CMK (cell line): ENCODE measurements around the gene FHOD3.
"Not testable (repeated sequence)": the region's sequence is repeated elsewhere in the genome, so short reads cannot be mapped to it uniquely, and the experiment has no call there.

Experiments
- DNase-seq: peaks from one replicate; pipeline ENCODE4 v3.0.0-alpha.2; 2010; ENCODE audit warnings: low read depth

FHOD3 gene

DNA sequence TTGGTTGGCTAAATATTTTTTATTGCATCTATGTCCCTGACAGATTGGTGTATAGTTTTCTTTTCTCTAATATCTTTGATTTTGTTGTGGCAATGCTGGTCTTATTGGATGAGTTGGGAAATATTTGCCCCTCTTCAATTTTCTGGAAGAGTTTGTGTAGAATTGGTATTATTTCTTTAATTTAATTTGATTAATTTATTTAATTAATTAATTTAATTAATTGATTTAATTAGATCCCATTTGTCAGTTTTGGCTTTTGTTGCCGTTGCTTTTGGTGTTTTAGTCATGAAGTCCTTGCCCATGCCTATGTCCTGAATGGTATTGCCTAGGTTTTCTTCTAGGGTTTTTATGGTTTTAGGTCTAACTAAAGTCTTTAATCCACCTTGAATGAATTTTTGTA, 253.8 kb downstream of the FHOD3 start:
- not testable (repeated sequence) for DNase-seq

DNA sequence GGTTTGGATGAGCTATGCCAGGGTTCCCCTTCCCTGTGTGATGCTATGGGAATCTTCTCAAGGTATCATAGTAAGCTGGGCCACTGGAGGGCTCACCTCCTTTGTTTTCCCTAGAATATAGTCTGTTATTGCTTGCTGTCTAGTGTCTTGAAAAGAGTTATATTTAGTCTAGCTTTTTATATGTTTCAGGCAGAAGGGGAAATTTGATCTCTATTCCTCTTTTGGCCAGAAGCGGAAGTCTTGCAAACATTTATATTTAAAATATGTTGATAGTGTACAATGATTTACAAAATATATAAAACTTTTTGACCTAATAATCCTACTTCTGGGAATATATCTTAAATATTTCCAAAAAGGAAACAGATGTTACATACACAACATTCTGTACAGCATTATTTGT, 260.7 kb downstream of the FHOD3 start:
- no peak for DNase-seq

DNA sequence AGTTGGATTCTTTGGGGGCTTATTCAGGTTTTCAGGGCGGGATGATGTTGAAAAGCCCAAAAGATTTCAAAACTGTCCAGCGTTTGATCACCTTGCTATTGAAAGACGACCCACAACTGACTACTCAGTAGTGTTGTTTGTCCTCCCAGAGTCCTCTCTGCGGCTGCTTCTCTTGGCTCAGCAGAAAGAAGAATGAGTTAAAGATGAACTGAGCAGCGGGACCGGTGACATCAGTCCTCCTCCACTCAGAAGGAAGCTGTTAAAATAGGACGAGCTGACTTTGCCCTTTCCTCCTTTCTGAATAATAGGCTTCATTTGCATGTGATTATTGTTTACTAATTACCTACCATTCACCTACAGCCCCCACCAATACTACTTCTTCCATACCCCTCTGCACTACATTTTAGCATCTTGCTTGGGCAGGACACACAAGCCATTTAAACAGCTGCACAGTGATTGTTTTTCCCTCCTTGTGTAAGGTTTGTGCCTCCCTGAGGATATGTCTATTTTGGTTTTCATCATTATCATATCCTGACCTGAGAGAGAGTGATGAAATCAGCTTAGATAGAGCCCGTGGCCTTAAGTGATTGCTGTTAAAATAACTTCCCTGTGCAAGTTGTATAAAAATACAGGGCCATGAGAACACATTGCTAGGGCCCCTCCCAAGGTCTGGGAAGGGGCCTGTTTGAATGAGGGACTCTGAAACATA, 261.8 kb downstream of the FHOD3 start:
- no peak for DNase-seq

DNA sequence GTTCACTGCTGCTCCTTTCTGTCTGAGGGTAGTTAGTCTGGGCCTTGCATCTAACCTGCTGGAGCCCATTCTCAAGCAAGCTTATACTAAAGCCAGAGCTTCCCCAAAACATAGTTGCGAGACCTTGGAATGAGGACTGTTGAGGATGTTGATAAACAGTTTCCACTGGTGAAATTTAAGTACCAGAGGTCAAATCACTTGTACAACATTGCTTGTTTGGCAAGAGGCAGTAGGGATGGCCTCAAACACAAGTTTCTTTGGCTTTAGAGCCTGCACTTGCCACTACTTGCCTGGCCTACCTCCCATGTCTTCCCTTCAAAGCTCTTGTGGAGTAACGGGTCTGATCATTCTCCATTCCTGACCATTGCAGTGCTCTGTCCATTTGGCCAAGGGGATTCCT, 262.7 kb downstream of the FHOD3 start:
- DNase-seq: no peak

DNA sequence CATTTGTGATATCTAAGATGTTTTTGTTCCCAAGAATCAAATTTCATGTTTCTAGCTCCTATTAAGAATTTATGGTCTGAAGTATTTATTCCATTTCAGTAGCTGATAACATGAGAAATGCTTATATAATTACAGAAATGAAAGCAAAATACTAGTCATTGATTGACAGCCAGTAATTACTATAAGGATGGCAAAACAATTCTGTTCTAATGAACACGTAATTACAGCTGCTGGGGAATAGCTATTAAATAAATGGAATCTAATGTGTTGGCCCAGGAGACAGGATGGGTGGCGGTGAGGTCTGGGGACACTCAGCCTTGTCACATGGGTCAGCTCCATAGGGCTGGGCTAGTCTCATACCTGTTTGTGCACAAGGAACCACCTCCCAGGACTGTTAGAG, 263.5 kb downstream of the FHOD3 start:
- DNase-seq: no peak

DNA sequence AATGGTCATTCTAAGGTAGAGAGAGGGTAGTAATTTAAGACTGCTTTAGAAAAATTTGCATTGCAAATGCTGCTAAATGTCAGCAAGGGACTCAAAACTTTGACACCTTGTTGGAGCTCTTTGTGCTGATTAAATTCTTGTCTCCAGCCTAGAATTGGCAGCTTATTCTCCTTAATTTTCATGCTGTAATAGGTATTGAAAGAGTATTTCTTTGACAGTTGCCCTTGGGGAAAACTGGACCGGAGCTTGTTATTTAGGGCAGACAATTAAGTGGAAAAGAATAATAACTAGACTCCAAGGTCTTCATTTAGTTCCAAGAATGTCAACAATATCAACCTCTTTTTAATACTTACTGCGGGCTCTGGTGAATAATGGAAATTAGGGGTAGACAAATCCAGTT, 267.3 kb downstream of the FHOD3 start:
- DNase-seq: no peak

DNA sequence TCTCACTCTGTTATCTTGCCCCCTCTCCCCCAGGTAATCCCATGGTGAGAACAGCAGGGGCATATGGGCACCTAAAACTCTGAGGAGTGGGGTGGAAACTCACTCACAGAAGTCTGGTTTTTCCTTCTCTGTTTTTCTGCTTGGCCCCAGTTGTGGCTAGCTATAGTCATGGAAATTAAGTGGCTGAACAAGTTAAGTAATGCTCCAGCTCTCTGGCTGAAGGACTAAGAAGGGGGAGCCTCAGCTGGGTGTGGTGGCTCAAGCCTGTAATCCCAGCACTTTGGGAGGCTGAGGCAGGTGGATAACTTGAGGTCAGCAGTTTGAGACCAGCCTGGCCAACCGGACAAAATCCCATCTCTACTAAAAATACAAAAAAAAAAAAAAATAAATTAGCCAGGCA, 270.3 kb downstream of the FHOD3 start:
- no peak for DNase-seq

DNA sequence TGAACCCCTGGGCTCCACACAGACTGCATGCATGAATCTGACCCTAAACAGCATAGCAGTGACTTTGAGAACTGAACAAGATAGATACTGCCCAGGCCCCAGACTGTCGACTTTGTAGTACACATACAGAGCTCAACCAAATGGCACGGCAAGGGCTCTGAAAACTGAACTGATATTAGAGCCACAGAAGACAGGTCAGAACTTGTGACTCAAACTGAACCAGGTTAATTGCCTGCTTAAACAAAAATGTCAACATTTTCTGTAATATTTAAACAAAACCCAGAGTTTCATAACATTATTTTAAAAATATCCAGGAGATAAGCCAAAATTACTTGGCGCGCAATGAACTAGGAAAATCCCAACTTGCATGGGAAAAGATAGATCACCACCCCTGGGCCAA, 271.0 kb downstream of the FHOD3 start:
- no peak for DNase-seq

DNA sequence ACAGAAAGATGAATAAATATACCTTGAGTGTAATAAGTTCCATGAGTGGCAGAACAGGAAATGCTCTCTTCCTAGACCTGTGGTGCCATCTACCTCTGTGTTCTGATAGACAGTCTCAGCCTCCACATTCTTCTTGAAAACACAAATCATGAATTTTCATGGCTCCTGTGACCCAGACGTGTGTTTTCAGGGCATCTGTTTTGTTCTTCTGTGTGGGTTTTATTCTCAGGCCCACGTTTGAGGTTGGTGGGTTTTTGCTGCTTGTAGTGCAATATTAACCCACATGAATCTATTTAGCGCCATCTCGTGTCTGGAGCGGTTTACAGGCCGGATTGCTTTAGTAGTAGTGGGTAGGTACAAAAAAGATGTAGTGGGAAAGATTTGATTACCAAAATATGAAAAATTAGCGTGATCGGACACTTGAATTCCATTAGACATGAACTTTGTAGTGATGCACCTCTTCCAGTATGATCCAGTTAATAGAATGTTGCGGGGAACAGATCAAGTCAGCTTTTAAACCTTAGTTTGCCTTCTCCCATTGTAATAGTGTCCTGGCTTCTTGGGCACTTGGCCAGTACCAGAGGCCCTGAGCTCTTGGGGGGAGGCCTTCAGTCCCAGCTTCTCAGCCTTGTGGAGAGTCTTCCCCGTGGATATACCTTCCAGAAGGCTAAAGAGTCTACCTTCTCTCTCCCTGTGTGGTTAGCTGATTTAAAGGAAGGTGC, 274.8 kb downstream of the FHOD3 start:
- DNase-seq: no peak

DNA sequence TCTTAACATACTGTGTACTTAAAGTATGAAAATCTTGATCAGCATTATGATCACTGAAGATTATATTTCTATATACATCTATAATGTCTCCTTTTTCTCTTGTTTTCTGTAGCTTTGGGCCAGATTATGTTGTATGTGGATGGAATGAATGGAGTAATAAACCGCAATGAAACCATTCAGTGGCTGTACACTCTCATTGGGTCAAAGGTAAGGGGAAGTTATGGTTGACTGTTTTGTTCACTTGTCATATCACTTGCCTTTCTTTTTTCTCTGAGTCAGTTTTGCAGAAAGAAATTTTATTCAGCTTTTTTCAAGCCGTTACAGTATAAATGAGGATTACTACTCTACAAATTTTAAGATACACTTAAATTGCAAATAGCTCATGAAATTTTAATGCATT, 278.8 kb downstream of the FHOD3 start:
- no peak for DNase-seq

DNA sequence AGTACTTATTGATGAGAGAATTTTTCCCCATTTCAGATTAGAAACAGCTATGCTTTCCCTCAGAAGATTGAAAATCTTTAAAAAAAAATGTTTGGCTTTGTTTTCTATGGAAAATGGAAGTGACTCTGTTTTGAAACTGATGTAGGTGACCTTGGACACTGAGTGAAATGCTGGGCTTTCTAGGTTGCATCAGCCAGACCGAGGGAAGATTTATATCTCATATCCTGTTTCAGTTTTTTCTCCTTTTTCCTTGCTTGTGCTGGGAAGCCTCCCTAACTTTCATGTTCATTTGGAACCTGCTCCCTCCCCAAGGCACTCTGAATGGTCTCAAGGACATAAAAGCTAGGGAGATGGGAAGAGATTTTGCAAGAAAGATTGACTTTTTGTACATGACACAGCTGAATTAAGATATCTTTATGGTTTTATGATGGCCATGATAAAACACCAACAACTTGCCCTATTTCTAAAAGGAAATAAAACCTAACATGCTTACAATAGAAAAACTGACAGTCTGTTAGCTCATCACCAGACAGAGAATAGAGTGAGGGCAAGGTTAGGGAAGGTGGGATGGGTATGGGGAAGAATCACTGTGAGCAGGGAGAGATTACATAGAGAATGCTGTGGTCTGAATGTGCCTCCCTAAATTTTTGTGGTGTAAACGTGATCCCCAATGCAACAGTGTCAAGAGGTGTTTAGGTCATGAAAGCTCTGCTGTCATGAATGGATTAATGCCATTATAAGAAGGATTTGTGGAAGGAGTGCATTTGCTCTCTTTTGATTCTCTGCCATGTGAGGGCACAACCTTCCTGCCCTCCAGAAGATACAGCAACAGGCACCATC, 281.6 kb downstream of the FHOD3 start:
- no peak for DNase-seq

DNA sequence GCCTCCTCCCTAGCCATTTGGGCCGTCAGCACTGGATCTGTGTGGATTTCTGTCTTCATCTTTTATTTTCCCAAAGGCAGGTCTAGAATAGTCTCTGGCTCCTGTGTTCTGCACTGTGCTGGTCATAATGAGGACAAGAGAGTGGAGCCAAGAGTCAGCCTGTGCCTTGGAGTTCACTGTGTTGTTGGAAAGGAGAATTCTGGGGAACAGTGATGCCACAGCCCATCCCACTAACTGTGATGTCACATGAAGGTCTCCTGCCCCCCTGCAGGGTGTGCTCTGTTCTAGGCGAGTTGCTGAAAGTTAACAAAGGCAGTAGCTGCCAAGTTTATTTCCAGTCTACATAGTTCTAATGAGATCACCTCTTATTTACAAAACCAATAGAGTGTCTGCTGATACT, 282.8 kb downstream of the FHOD3 start:
- no peak for DNase-seq

DNA sequence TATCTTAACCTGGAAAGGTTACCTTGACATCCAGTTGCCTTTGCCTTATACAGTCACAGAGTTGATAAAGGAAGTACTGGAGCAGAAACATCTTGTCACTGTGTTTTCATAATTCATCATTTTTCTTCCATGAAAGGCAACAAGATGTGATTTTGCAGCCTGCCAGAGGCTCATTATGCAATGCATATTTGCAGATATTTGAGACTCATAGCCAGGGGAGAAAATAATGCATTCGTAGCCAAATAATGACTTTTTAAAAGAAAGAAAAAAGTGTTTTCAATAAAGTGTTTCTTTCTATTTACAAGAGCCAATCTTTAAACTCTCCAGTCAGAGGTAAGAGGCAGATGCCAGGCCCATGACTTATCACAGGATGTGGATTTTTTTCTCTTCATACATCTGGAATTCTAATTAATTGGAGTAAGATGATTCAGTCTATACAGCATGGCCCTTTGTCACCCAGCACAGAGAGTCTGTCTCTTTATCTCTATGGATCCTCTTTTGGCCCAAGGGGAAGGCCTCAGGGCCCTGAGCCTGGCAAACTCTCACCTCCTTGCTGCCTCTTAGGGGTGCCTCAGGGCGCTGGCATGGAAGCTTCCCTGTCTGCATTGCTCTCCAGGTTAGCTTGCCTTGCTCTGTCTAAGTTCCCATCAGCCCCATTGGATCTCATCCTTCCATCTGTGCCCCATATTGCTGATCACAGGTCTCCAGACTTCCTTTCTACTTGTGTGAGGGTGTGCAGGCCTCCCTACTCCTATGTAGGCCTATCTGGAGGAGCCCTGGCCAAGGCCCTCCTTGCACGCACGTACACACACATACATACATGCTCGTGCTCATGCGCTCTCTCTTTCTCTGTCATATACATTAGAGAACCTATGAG, 283.6 kb downstream of the FHOD3 start:
- DNase-seq: no peak

DNA sequence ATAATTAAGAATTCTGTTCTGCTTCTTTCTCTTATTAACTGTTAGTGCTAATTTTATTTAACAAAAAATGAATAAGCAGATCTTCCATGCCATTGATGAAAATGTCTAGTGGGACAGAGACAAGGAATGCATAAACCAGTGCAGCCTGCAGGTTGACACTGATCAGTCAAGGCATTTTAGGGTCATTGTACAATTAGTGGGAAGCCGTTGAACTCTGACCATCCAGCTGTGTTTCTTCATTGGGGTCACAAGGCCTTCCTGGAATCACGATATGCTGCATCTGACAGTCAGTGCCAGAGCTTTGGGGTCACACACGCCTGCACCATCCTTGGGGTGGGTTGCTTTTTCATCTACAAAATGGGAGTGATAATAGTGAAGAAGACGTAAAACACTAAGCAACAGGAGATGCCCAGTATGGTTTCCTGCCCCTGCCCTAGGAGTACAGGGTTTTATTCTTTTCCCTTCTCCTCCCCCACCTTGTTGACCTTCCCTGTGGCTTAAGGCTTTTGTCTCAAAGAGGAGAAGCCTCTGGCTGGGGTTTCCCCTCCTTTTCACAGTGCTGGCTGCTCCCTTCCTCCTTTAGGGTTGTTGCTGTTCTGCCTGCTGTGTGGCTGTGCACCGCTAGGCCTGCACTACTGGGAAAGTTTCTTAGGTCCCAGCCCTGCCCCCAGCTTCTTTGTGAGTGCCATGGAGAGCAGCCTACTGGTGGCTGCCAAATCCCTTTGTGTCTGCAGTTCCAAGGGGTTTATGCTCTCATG, 285.7 kb downstream of the FHOD3 start:
- no peak for DNase-seq

DNA sequence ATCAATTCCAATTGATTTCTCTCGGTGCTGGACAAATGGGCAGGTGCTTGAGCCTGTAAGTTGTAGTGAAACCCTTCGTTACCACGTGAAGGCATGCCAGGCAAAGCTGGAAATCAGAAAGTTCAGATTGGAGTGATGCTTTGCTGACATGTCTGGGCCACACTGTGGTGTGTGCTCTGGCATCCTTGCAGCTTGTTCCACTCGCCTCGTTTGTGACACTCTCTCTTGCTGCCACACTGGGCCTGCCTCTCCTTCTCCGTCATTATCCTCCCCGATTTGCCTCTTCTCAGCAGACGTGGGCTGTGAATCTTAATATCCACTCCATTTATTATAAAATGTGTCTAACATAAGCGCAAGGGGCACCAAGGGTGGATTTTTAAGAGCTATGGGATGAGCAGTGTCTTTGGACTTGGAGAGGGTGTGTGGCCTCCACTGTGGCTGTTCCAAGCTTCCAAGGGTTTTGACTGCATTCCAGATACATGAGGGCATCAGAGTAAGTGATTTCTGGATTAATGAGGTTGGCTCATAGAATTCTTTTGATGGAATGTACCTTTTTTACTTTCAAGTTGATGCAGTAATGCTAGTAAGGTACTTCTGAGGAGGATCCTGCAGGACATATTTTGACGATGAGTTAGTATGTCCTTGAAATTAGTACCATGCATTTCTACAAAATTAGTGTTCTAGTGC, 292.5 kb downstream of the FHOD3 start:
- DNase-seq: no peak

DNA sequence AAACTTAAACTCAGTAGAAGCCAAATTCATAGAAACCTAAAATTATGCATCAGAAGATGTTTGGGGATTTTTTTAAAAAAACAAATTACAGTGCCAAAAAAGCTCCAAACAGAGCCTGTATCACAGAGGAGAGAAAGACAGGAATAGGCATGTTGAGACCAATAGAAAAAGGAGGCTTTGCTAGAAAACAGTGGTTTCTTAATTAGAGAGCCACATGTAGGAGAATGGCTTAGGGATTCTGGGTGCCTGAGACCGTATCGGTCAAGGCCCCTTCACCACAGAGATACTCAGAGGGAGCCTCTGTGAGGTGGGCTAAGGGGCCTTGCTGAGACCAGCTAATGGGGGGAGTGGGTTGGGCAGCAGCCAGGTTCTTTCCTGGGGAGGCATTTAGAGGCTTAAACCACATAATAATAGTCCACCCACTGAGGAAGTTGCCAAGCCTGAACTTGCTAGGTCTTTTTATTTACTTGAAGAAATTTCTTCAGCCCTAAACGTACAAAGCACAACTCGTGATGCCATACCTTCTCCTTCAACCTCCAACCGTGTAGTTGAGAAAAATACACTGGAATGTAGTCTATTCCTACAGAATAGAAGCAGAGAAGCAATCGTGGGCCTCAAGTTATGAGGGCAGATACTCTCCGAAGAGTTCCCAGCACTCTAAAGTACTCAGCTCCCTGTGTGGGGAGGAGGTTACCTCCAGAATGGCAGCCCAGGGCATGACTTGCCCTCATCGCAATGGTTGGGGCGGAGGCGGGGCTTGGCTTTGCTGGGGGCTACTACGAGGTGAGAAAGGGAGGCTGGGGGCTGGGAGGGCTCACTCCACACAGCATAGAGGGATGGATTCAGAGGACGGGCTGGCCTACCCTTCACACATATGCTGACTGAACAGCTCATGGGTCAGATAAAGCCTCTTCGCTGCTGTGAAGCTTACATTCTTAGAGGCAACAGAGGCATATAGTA, 293.4 kb downstream of the FHOD3 start:
- DNase-seq: no peak

DNA sequence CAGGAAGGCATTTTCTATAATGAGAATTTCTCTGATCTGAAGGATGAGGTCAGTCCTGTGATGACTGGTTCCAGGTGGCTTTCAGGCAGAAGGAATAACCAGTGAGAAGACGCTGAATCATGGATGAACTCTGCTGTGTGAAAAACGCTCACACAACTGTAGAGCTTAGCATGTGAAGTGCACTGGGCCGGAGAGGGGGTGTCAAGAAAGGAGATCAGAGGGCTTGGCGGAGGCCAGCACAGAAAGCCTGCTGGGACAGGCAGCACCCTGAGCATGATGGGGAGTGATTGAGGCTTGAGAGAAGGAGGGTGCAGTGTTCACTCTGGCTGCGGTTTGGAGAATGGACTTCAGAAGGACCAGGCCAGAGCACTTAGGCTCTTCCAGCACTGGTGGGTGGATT, 294.8 kb downstream of the FHOD3 start:
- no peak for DNase-seq

DNA sequence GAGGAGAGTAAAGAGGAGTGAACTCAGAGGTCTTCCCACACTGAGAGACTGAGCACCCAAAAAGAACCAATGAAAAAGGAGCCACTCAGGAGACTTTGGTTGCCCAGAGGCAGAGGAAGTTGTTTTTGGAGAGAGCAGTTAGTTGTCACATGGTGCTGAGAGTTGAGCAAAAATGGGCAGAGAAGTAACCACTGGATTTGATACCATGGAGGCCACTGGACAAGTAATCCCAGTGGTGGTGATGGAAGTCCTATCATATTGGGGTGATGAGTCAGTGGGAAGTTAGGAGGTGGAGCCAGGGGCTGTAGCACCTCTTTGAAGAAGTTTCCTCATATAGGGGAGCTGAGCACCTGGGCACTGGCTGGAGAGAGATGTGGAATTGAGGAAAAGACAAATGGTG, 295.5 kb downstream of the FHOD3 start:
- DNase-seq: no peak

DNA sequence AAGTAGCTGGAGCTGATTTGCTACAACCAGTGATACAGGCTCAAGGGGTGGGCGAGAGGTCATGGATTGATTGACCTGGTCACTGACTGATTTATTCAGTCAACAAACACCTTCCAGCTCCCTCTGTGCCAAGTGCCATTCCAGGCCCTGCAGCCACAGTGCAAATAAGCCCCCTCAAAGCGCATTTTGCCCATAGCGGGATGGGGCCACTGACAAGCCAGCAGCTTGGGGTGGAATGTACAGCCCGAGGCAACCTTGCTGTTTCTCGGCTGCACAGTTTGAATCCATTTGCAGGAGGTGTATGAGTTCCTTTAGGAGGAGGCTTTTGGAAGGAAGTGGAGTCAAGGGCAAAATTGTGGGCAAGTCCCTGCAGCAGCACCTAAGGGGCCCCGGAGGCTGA, 296.1 kb downstream of the FHOD3 start:
- no peak for DNase-seq

DNA sequence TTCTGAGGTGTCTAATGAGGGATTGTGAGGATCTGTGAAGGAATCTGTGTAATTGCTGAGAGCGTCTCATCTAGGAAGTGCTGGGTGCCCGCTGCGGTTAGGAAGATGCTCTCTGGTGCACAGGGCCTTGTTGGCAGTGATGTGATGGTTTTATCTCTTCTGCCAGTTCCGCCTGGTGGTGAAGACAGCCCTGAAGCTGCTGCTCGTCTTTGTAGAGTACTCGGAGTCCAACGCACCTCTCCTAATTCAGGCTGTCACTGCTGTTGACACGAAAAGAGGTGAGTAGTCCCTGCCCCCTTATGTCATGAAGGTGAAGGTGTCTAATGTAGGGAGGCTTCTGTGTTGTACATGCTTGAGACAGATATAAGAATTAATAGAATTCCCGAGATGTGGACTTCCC, 297.1 kb downstream of the FHOD3 start:
- DNase-seq: no peak
